MM.1S (cell line): ENCODE results near the gene C14orf119.

Experiments used
- DNase-seq: peaks from one replicate; pipeline ENCODE4 v3.0.0-alpha.2; 2015
- H2AFZ ChIP-seq: fragments of 300-600 bp; sonication (generic); 2 replicates; pipeline ENCODE4 v1.6.0; 2016; ENCODE audit warnings: antibody characterized with exemption, low read length
- H3F3A ChIP-seq: fragments of 300-600 bp; sonication (generic); 2 replicates; pipeline ENCODE4 v1.6.1; 2016; ENCODE audit warnings: mild to moderate bottlenecking, antibody characterized with exemption, low read length, moderate library complexity, mixed read lengths; ENCODE audit not compliant: insufficient read depth
- H3K27ac ChIP-seq: fragments of 300-600 bp; sonication (generic); 2 replicates; pipeline ENCODE4 v1.5.1; 2016; ENCODE audit warnings: mild to moderate bottlenecking, low read length
- H3K27me3 ChIP-seq: fragments of 300-600 bp; sonication (generic); replicated peaks from 2 replicates; pipeline ENCODE4 v1.6.0; 2016; ENCODE audit warnings: low read length; ENCODE audit not compliant: insufficient read depth
- H3K36me3 ChIP-seq: fragments of 300-600 bp; sonication (generic); replicated peaks from 2 replicates; pipeline ENCODE4 v1.6.1; 2016; ENCODE audit warnings: mild to moderate bottlenecking, low read length, mixed read lengths; ENCODE audit not compliant: insufficient read depth
- H3K4me1 ChIP-seq: fragments of 300-600 bp; sonication (generic); 2 replicates; pipeline ENCODE4 v1.6.1; 2016; ENCODE audit warnings: low read length, mixed read lengths
- H3K4me2 ChIP-seq: fragments of 300-600 bp; sonication (generic); 2 replicates; pipeline ENCODE4 v1.6.0; 2016; ENCODE audit warnings: low read depth, low read length
- H3K4me3 ChIP-seq: fragments of 300-600 bp; sonication (generic); 2 replicates; pipeline ENCODE4 v1.5.1; 2016; ENCODE audit warnings: low read length, mixed read lengths
- H3K79me2 ChIP-seq: fragments of 300-600 bp; sonication (generic); 2 replicates; pipeline ENCODE4 v1.6.1; 2016; ENCODE audit warnings: mixed run types, low read length, mixed read lengths
- H3K9ac ChIP-seq: fragments of 300-600 bp; sonication (generic); 2 replicates; pipeline ENCODE4 v1.6.1; 2016; ENCODE audit warnings: low read length, mixed read lengths
- H3K9me2 ChIP-seq: fragments of 300-600 bp; sonication (generic); replicated peaks from 2 replicates; pipeline ENCODE4 v1.6.1; 2016; ENCODE audit warnings: mild to moderate bottlenecking, low read length, mixed read lengths; ENCODE audit not compliant: insufficient read depth
- H3K9me3 ChIP-seq: fragments of 300-600 bp; sonication (generic); replicated peaks from 2 replicates; pipeline ENCODE4 v1.6.1; 2016; ENCODE audit warnings: mild to moderate bottlenecking, low read length, mixed read lengths; ENCODE audit not compliant: insufficient read depth
- H4K20me1 ChIP-seq: fragments of 300-600 bp; sonication (generic); 2 replicates; pipeline ENCODE4 v1.6.1; 2016; ENCODE audit warnings: mild to moderate bottlenecking, low read length, moderate library complexity, mixed read lengths; ENCODE audit not compliant: insufficient read depth
- EZH2 ChIP-seq: fragments of 300-600 bp; sonication (generic); optimal IDR thresholded peaks from 2 replicates; pipeline ENCODE3; 2017; ENCODE audit warnings: low read depth, mild to moderate bottlenecking, antibody characterized with exemption, low read length, mixed read lengths
- EZH2phosphoT487 ChIP-seq: fragments of 300-600 bp; sonication (generic); IDR thresholded peaks from 2 replicates; pipeline ENCODE4 v1.6.1; 2018; ENCODE audit warnings: antibody characterized with exemption, low read length
- TF ChIP-seq, protein P1 (sequence below): fragments of 300-600 bp; sonication (generic); IDR thresholded peaks from 2 replicates; pipeline ENCODE4 v1.5.1; 2016; ENCODE audit warnings: antibody characterized with exemption, low read length, mixed read lengths

The C14orf119 gene

GRCh38 chr14:23115918-23116317 lies 20.6 kb downstream of the C14orf119 start:
- no peak for TF ChIP-seq EZH2phosphoT487
- TF ChIP-seq, protein P1, sequence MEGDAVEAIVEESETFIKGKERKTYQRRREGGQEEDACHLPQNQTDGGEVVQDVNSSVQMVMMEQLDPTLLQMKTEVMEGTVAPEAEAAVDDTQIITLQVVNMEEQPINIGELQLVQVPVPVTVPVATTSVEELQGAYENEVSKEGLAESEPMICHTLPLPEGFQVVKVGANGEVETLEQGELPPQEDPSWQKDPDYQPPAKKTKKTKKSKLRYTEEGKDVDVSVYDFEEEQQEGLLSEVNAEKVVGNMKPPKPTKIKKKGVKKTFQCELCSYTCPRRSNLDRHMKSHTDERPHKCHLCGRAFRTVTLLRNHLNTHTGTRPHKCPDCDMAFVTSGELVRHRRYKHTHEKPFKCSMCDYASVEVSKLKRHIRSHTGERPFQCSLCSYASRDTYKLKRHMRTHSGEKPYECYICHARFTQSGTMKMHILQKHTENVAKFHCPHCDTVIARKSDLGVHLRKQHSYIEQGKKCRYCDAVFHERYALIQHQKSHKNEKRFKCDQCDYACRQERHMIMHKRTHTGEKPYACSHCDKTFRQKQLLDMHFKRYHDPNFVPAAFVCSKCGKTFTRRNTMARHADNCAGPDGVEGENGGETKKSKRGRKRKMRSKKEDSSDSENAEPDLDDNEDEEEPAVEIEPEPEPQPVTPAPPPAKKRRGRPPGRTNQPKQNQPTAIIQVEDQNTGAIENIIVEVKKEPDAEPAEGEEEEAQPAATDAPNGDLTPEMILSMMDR, result no peak
- TF ChIP-seq EZH2, result no peak
- Histone ChIP-seq H3K9me2 (no peaks in the 10 kb centered on the region), H3K79me2 (no peaks in the 10 kb centered on the region), H3K4me2 (no peak overlapping the region), H3K4me3 (no peak overlapping the region), H4K20me1 (no peaks in the 10 kb centered on the region), H3K4me1 (peaks cover under 1% of the 10 kb centered on the region; the same call in 1 of the 2 replicates), H3K9ac (no peak overlapping the region), H3K27me3 (no peaks in the 10 kb centered on the region; the same call in 1 of the 2 replicates), H3K9me3 (no peaks in the 10 kb centered on the region), H2AFZ (no peak overlapping the region), H3K27ac (no peak overlapping the region), H3K36me3 (no peaks in the 10 kb centered on the region), H3F3A (peaks cover under 1% of the 10 kb centered on the region; the same call in 1 of the 2 replicates)
- DNase-seq, result no peak

DNA sequence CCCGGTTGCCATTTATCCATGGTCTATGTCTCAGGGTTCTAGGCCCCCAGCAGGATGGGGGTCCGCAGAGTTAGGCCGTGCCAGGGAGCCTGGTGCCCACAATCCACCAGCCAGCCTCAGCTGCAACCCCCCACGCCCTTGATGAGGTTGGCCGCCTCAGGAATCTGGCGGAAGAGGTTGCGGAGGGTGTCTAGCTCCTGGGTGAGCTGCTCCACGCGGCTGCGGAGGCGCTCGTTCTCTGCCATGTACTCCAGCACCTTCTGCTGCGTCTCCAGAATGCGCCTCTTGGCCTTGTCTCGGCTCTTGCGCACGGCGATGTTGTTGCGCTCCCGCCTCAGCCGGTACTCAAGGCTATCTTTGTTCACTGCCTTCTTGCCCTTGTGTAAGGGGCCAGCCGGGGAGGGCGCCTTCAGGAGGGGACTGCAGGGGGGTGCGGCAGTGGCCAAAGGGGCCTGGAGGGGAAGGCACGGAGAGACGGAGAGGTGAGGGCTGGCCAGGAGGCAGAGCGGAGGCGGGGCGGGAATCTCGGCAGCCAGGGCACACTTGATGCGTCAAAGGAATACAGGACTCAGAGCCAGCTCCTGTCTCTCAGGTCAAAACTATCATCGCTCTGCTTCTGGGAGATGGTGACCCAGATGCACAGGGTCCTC lies 22.2 kb downstream of the C14orf119 start:
- no peak overlapping the region for H3K4me3 ChIP-seq
- no peak for DNase-seq
- no peaks in the 10 kb centered on the region for H4K20me1 ChIP-seq
- no peak overlapping the region for H3K4me2 ChIP-seq
- no peaks in the 10 kb centered on the region for H3K79me2 ChIP-seq
- no peak overlapping the region for H2AFZ ChIP-seq
- H3K4me1 ChIP-seq, result peaks cover 11% of the 10 kb centered on the region
- no peak overlapping the region for H3K27ac ChIP-seq
- no peak overlapping the region for H3K9ac ChIP-seq
- no peaks in the 10 kb centered on the region for H3K9me3 ChIP-seq
- no peaks in the 10 kb centered on the region for H3K27me3 ChIP-seq
- no peaks in the 10 kb centered on the region for H3K36me3 ChIP-seq
- no peaks in the 10 kb centered on the region for H3K9me2 ChIP-seq
- TF ChIP-seq EZH2phosphoT487 (no peak), EZH2 (no peak)
- TF ChIP-seq, protein P1, result no peak
- H3F3A ChIP-seq, result peaks cover 5% of the 10 kb centered on the region; the same call in 1 of the 2 replicates

- Histone ChIP-seq H3K4me1 (peaks cover 11% of the 10 kb centered on the region), H3K36me3 (no peaks in the 10 kb centered on the region), H3K27me3 (no peaks in the 10 kb centered on the region), H3K27ac (no peak within 1 kb of the TSS), H4K20me1 (no peaks in the 10 kb centered on the region), H3K9ac (no peak within 1 kb of the TSS), H3K4me3 (no peak within 1 kb of the TSS), H2AFZ (no peak within 1 kb of the TSS), H3K4me2 (no peak within 1 kb of the TSS), H3K9me2 (no peaks in the 10 kb centered on the region), H3F3A (peaks cover 5% of the 10 kb centered on the region; the same call in 1 of the 2 replicates), H3K9me3 (no peaks in the 10 kb centered on the region), H3K79me2 (no peaks in the 10 kb centered on the region)
- DNase-seq, result no peak
- TF ChIP-seq, protein P1, result no peak
- no peak for TF ChIP-seq EZH2
- no peak for TF ChIP-seq EZH2phosphoT487
Observed at GRCh38 chr14:23118506-23119362, 23.4 kb downstream of the C14orf119 start, which contains the start of gene CEBPE. TSS of gene CEBPE (minus strand) at chr14:23119255. CDS start at chr14:23119091, 164 bp downstream.
